Measurements from ENCODE around the gene NCAN. TPM values are rescaled to one million over a fixed set of nuclear protein-coding genes. Genes with fewer than 3 reads are reported as not detected.

NCAN gene
- total and polyA plus RNA-seq, 2 of the 4 experiments (the other 2 are of a cell fraction): not detected

DNA sequence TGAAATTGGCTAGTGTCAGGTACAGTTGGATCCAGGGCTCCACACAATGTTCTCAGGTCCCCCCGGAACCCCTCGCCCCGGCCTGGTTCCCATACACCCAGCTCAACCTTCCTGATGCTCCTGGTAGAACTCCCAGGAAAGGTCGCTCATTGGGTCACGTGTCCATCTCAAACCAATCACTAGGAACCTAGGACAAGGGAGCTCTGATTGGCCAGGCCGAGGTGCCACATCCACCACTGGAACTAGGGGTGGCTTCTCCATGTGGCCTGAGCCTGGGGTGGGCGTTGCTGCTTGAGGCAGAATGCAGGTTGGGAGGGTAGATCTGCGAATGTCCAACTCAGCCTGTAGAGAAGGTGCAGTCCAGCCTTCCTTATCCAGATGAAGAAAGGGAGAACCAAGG lies 34.8 kb upstream of the NCAN start:
- Histone ChIP-seq H4K8ac (ENCODE audit: low read depth in 2 of 2, low read length in 2 of 2) (no peak overlapping the region), H3K27me3 (ENCODE audit: control insufficient read depth, insufficient read depth, low read length) (no peaks in the 10 kb centered on the region), H3K14ac (replicated peaks; ENCODE audit: low read depth, low read length) (no peak overlapping the region), H4K20me1 (ENCODE audit: insufficient read depth, low read length) (no peaks in the 10 kb centered on the region; the same call in 1 of the 2 replicates), H2BK15ac (ENCODE audit: low read depth, low read length) (no peak overlapping the region), H2AFZ (replicated peaks; ENCODE audit: low read length, poor library complexity) (no peak overlapping the region), H3K4me3 (ENCODE audit: insufficient read depth, low read depth, low read length) (no peak overlapping the region), H3K4ac (ENCODE audit: low read depth, low read length) (no peak overlapping the region), H3K23ac (ENCODE audit: low read depth, low read length) (no peak overlapping the region), H3K9me1 (ENCODE audit: insufficient read depth, low read length) (peaks cover 6% of the 10 kb centered on the region), H3K9me3 (ENCODE audit: control insufficient read depth, insufficient read depth, low read length) (peaks cover 3% of the 10 kb centered on the region; the same call in 1 of the 2 replicates), H3K4me2 (ENCODE audit: low read depth, low read length) (no peak overlapping the region), H3K27ac (ENCODE audit: insufficient read depth, low read length) (no peak overlapping the region), H3K79me1 (ENCODE audit: low read depth in 1 of 2, low read length in 2 of 2) (no peaks in the 10 kb centered on the region), H3K36me3 (ENCODE audit: control insufficient read depth, insufficient read depth, low read length) (peaks cover 26% of the 10 kb centered on the region), H2AK9ac (replicated peaks; ENCODE audit: low read depth, low read length, poor library complexity) (no peak overlapping the region), H4K91ac (ENCODE audit: insufficient read depth, low read depth, low read length) (no peak overlapping the region), H4K5ac (ENCODE audit: low read depth, low read length) (no peak overlapping the region), H2BK5ac (ENCODE audit: low read depth, low read length, poor library complexity, severe bottlenecking) (no peak overlapping the region), H2BK120ac (ENCODE audit: low read depth, low read length) (no peak overlapping the region), H2AK5ac (ENCODE audit: low read depth, low read length) (no peak overlapping the region), H2BK20ac (ENCODE audit: low read depth, low read length) (no peak overlapping the region), H3K56ac (ENCODE audit: extremely low read depth, insufficient read depth, low read length) (no peak overlapping the region), H3K18ac (ENCODE audit: low read depth, low read length) (no peak overlapping the region), H3K9ac (ENCODE audit: low read depth, low read length) (no peak overlapping the region), H3K4me1 (ENCODE audit: control insufficient read depth, insufficient read depth, low read length) (peaks cover 7% of the 10 kb centered on the region)
- in situ Hi-C loops (cut with MboI; ENCODE audit: low sequenced_read_pairs) (no loop called here), dilution Hi-C loops (cut with HindIII; ENCODE audit: low sequenced_read_pairs, unreplicated experiment) (no loop called here), intact Hi-C loops (cut with micrococcal nuclease) (loop anchor here (10.0 kb wide), 1 partner anchor 112 kb away; the partner anchor contains the start of gene SLC25A42)
- WGBS, 2 experiments (ENCODE audit: extremely low coverage in 2 of 2, insufficient read length in 1 of 2): no CpG with 5 or more reads among the region's 8 CpGs
- no TSS peak for BruUV-seq (replicated peaks)
- POLR2A ChIA-PET (ENCODE audit: unreplicated experiment): no interaction called here
- ATAC-seq (ENCODE audit: low read depth): no peak
- no peak for DNase-seq
- CTCF ChIA-PET: no interaction called here
- TF ChIP-seq POLR2A (IDR thresholded peaks at IDR 0.05; ENCODE audit: low read depth, low read length): no peak
- TF ChIP-seq, protein P1, sequence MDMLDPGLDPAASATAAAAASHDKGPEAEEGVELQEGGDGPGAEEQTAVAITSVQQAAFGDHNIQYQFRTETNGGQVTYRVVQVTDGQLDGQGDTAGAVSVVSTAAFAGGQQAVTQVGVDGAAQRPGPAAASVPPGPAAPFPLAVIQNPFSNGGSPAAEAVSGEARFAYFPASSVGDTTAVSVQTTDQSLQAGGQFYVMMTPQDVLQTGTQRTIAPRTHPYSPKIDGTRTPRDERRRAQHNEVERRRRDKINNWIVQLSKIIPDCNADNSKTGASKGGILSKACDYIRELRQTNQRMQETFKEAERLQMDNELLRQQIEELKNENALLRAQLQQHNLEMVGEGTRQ (IDR thresholded peaks at IDR 0.05; ENCODE audit: low read depth, low read length): peak; percentile 34; the same call in 1 of the 2 replicates
